ENCODE data around the gene MACF1.

The MACF1 gene

GRCh38 chr1:39363267-39363666 lies 158.8 kb downstream of the MACF1 start:
- DNase-seq = no peak

- no peak for DNase-seq
Observed at GRCh38 chr1:39368045-39368444, 163.6 kb downstream of the MACF1 start.

GRCh38 chr1:39369565-39369964 lies 165.1 kb downstream of the MACF1 start:
- DNase-seq = no peak

GRCh38 chr1:39370602-39371001 lies 166.1 kb downstream of the MACF1 start:
- no peak for DNase-seq

GRCh38 chr1:39372105-39372504 lies 167.6 kb downstream of the MACF1 start:
- DNase-seq = no peak

GRCh38 chr1:39376656-39377055 lies 172.2 kb downstream of the MACF1 start:
- DNase-seq = no peak

- no peak for DNase-seq
Observed at GRCh38 chr1:39378377-39378776, 173.9 kb downstream of the MACF1 start.

GRCh38 chr1:39379187-39379586 lies 174.7 kb downstream of the MACF1 start:
- no peak for DNase-seq

- no peak for DNase-seq
Observed at GRCh38 chr1:39380036-39380435, 175.5 kb downstream of the MACF1 start.

GRCh38 chr1:39381839-39382238 lies 177.3 kb downstream of the MACF1 start:
- no peak for DNase-seq

GRCh38 chr1:39384305-39384704 lies 179.8 kb downstream of the MACF1 start:
- no peak for DNase-seq

GRCh38 chr1:39385067-39385988 lies 180.8 kb downstream of the MACF1 start:
- DNase-seq = no peak

GRCh38 chr1:39386997-39387396 lies 182.5 kb downstream of the MACF1 start:
- DNase-seq = no peak

GRCh38 chr1:39387452-39387851 lies 183.0 kb downstream of the MACF1 start:
- no peak for DNase-seq

- DNase-seq = no peak
Observed at GRCh38 chr1:39391691-39392679, 187.5 kb downstream of the MACF1 start.

- no peak for DNase-seq
Observed at GRCh38 chr1:39392851-39393573, 188.5 kb downstream of the MACF1 start.

GRCh38 chr1:39393645-39394044 lies 189.2 kb downstream of the MACF1 start:
- no peak for DNase-seq

- no peak for DNase-seq
Observed at GRCh38 chr1:39394059-39394458, 189.6 kb downstream of the MACF1 start.

GRCh38 chr1:39394598-39394997 lies 190.1 kb downstream of the MACF1 start:
- no peak for DNase-seq

GRCh38 chr1:39395357-39395831 lies 190.9 kb downstream of the MACF1 start:
- DNase-seq = no peak

GRCh38 chr1:39396671-39397070 lies 192.2 kb downstream of the MACF1 start:
- DNase-seq = no peak

GRCh38 chr1:39397487-39397886 lies 193.0 kb downstream of the MACF1 start:
- DNase-seq = no peak

Measured in stimulated activated CD4-positive, alpha-beta T cell treated with anti-CD3 and anti-CD28 coated beads, Interleukin-12 subunit alpha, Interleukin-12 subunit beta, amount 100 ng/mL, for 4 hours (primary cell).